Measurements from ENCODE around the gene SAV1. TPM values are rescaled to one million over a fixed set of nuclear protein-coding genes. Genes with fewer than 3 reads are reported as not detected.
"Not testable (repeated sequence)": the region's sequence is repeated elsewhere in the genome, so short reads cannot be mapped to it uniquely, and the experiment has no call there.

Gene SAV1
- total and polyA plus RNA-seq, 7 donors = 13.8 to 37.1 (median 19.5) TPM

GRCh38 chr14:50705026-50705593, 37.0 kb upstream of the SAV1 start:
- H3K4me3 ChIP-seq = no peak overlapping the region
- intact Hi-C loops (cut with DNase I) = no loop called here
- no peaks in the 10 kb centered on the region for H3K9me3 ChIP-seq
- ATAC-seq = no peak
- no peak for DNase-seq
- WGBS, 3 donors = 94 to 96% (median 95%) methylated on average over 22 of the region's 22 CpGs
- no peaks in the 10 kb centered on the region for H3K27me3 ChIP-seq (ENCODE audit: insufficient read depth in 3 of 3, low read length in 2 of 3)
- TF ChIP-seq, protein P1, sequence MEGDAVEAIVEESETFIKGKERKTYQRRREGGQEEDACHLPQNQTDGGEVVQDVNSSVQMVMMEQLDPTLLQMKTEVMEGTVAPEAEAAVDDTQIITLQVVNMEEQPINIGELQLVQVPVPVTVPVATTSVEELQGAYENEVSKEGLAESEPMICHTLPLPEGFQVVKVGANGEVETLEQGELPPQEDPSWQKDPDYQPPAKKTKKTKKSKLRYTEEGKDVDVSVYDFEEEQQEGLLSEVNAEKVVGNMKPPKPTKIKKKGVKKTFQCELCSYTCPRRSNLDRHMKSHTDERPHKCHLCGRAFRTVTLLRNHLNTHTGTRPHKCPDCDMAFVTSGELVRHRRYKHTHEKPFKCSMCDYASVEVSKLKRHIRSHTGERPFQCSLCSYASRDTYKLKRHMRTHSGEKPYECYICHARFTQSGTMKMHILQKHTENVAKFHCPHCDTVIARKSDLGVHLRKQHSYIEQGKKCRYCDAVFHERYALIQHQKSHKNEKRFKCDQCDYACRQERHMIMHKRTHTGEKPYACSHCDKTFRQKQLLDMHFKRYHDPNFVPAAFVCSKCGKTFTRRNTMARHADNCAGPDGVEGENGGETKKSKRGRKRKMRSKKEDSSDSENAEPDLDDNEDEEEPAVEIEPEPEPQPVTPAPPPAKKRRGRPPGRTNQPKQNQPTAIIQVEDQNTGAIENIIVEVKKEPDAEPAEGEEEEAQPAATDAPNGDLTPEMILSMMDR (IDR thresholded peaks at IDR 0.05) = no peak
- no peak overlapping the region for H3K27ac ChIP-seq
- H3K36me3 ChIP-seq (ENCODE audit: insufficient read depth in 1 of 2, low read depth in 1 of 2) = no peaks in the 10 kb centered on the region
- no peaks in the 10 kb centered on the region for H3K4me1 ChIP-seq

GRCh38 chr14:50704454-50705010, 36.4 kb upstream of the SAV1 start:
- Histone ChIP-seq H3K27me3 (ENCODE audit: insufficient read depth in 3 of 3, low read length in 2 of 3) (no peaks in the 10 kb centered on the region), H3K27ac (no peak overlapping the region), H3K4me3 (no peak overlapping the region), H3K36me3 (ENCODE audit: insufficient read depth in 1 of 2, low read depth in 1 of 2) (no peaks in the 10 kb centered on the region), H3K4me1 (no peaks in the 10 kb centered on the region), H3K9me3 (no peaks in the 10 kb centered on the region)
- TF ChIP-seq, protein P1 (IDR thresholded peaks at IDR 0.05) = no peak
- intact Hi-C loops (cut with DNase I) = no loop called here
- 93 to 95% (median 93%) methylated on average over 26 of the region's 26 CpGs for WGBS, 3 donors
- DNase-seq = no peak
- no peak for ATAC-seq

GRCh38 chr14:50697659-50698290, 29.7 kb upstream of the SAV1 start:
- intact Hi-C loops (cut with DNase I) = loop anchor here in 1 of 2 donors (5.0 kb wide), 1 partner anchor 85 kb away; no protein-coding TSS in a partner anchor
- no peaks in the 10 kb centered on the region for H3K9me3 ChIP-seq
- no peaks in the 10 kb centered on the region for H3K36me3 ChIP-seq (ENCODE audit: insufficient read depth in 1 of 2, low read depth in 1 of 2)
- H3K27ac ChIP-seq = no peak overlapping the region
- ATAC-seq (no peak), DNase-seq (no peak)
- no peak overlapping the region for H3K4me3 ChIP-seq
- WGBS, 3 donors = 55 to 63% (median 61%) methylated on average over 4 of the region's 4 CpGs
- H3K4me1 ChIP-seq = no peaks in the 10 kb centered on the region
- TF ChIP-seq, protein P1 (IDR thresholded peaks at IDR 0.05) = no peak
- no peaks in the 10 kb centered on the region for H3K27me3 ChIP-seq (ENCODE audit: insufficient read depth in 3 of 3, low read length in 2 of 3)

- H3K36me3 ChIP-seq (ENCODE audit: insufficient read depth in 1 of 2, low read depth in 1 of 2); H3K4me1 ChIP-seq; intact Hi-C loops (cut with DNase I); H3K9me3 ChIP-seq; DNase-seq; H3K4me3 ChIP-seq; H3K27ac ChIP-seq; ATAC-seq; H3K27me3 ChIP-seq (ENCODE audit: insufficient read depth in 3 of 3, low read length in 2 of 3): not testable (repeated sequence)
- 66 to 96% (median 94%) methylated on average over 3 of the region's 3 CpGs for WGBS, 3 donors
Measured at GRCh38 chr14:50694260-50694659, 26.2 kb upstream of the SAV1 start.

- no peaks in the 10 kb centered on the region for H3K27me3 ChIP-seq (ENCODE audit: insufficient read depth in 3 of 3, low read length in 2 of 3)
- 86 to 95% (median 92%) methylated on average over 1 of the region's 1 CpG for WGBS, 3 donors
- intact Hi-C loops (cut with DNase I) = no loop called here
Measured at GRCh38 chr14:50688875-50689274, 20.8 kb upstream of the SAV1 start.

More at GRCh38 chr14:50688875-50689274, 20.8 kb upstream of the SAV1 start:
- Histone ChIP-seq H3K36me3 (ENCODE audit: insufficient read depth in 1 of 2, low read depth in 1 of 2) (no peaks in the 10 kb centered on the region), H3K27ac (no peak overlapping the region), H3K9me3 (no peaks in the 10 kb centered on the region), H3K4me1 (no peaks in the 10 kb centered on the region), H3K4me3 (no peak overlapping the region)
- ATAC-seq = no peak
- DNase-seq = no peak
- TF ChIP-seq, protein P1 (IDR thresholded peaks at IDR 0.05) = no peak
